DOHH2 (cell line): Measurements from ENCODE around the gene ASMTL.
"Not testable (repeated sequence)": the region's sequence is repeated elsewhere in the genome, so short reads cannot be mapped to it uniquely, and the experiment has no call there.

Source experiments
- H3F3A ChIP-seq: fragments of 200-600 bp; sonication (generic), shearing (Covaris generic); 2 replicates; pipeline ENCODE4 v1.6.0; 2016; ENCODE audit warnings: antibody characterized with exemption, mild to moderate bottlenecking; ENCODE audit not compliant: control insufficient read depth, insufficient read depth
- H3K27ac ChIP-seq: fragments of 200-600 bp; sonication (generic); 2 replicates; pipeline ENCODE4 v1.5.1; 2014; ENCODE audit warnings: low read depth, mild to moderate bottlenecking, low read length, moderate library complexity
- H3K27me3 ChIP-seq: fragments of 200-600 bp; sonication (generic); 2 replicates; pipeline ENCODE4 v1.6.1; 2014; ENCODE audit warnings: mild to moderate bottlenecking, low read length, mixed read lengths; ENCODE audit not compliant: control insufficient read depth
- H3K36me3 ChIP-seq: fragments of 200-600 bp; sonication (generic); 2 replicates; pipeline ENCODE4 v1.6.1; 2014; ENCODE audit warnings: mild to moderate bottlenecking, low read length, moderate library complexity, mixed read lengths; ENCODE audit not compliant: control insufficient read depth
- H3K4me1 ChIP-seq: fragments of 200-600 bp; sonication (generic); 2 replicates; pipeline ENCODE4 v1.6.1; 2014; ENCODE audit warnings: mild to moderate bottlenecking, low read length, mixed read lengths; ENCODE audit not compliant: control insufficient read depth
- H3K4me2 ChIP-seq: fragments of 200-600 bp; sonication (generic); 2 replicates; pipeline ENCODE4 v1.6.0; 2014; ENCODE audit warnings: mild to moderate bottlenecking, low read length, moderate library complexity
- H3K4me3 ChIP-seq: fragments of 200-600 bp; sonication (generic); 2 replicates; pipeline ENCODE4 v1.5.1; 2014; ENCODE audit warnings: mild to moderate bottlenecking, low read length, mixed read lengths
- H3K79me2 ChIP-seq: fragments of 200-600 bp; sonication (generic); 2 replicates; pipeline ENCODE4 v1.6.1; 2014; ENCODE audit warnings: mild to moderate bottlenecking, low read length, mixed read lengths; ENCODE audit not compliant: control insufficient read depth
- H3K9me2 ChIP-seq: fragments of 200-600 bp; sonication (generic); replicated peaks from 2 replicates; pipeline ENCODE4 v1.6.1; 2014; ENCODE audit warnings: mild to moderate bottlenecking, low read length, mixed read lengths; ENCODE audit not compliant: control insufficient read depth
- H3K9me3 ChIP-seq: fragments of 200-600 bp; sonication (generic); 2 replicates; pipeline ENCODE4 v1.6.1; 2014; ENCODE audit warnings: antibody characterized with exemption, low read length, mixed read lengths; ENCODE audit not compliant: control insufficient read depth, insufficient read depth
- H4K20me1 ChIP-seq: fragments of 200-600 bp; sonication (generic); 2 replicates; pipeline ENCODE4 v1.6.0; 2014; ENCODE audit warnings: low read depth, mild to moderate bottlenecking, antibody characterized with exemption, low read length, moderate library complexity; ENCODE audit not compliant: control insufficient read depth, insufficient read depth
- EZH2phosphoT487 ChIP-seq: fragments of 200-600 bp; sonication (generic); IDR thresholded peaks from 2 replicates; pipeline ENCODE4 v1.6.1; 2017; ENCODE audit warnings: borderline replicate concordance, mild to moderate bottlenecking, antibody characterized with exemption, low read length, moderate library complexity, mixed read lengths
- TF ChIP-seq, protein P1 (sequence below): fragments of 200-600 bp; sonication (generic); IDR thresholded peaks from one replicate; pipeline ENCODE4 v1.5.1; 2014; ENCODE audit warnings: antibody characterized with exemption, mild to moderate bottlenecking, low read depth, low read length; ENCODE audit not compliant: poor library complexity, severe bottlenecking

ASMTL gene

DNA sequence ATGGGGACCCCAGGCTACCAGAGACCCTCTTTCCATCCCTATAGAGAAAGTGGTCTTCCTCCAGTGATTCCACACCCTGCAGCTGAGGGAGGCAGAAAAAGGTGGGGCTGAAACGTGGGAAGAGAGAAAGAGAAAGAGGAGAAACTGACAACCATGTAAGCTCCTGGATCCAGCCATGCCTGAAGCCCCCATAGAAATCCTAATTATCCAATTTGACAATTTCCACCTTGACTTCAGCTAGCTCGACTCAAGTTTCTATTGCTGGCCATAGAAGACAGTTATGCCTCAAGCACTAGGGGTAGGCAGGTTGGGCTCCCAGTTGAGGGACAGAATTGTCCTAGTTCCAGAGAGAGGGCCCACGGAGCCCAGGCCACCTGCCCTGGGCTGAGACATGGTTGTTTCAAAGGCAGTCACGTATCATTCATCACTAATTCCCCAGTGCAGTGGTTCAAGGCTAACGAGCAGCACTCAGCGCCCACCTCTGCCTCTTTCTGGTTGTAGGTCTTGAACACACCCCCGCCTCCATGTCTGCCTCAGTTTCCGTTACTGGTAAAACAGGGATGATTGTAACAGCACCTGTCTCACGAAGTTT is 39.8 kb upstream of the ASMTL start:
- H4K20me1 ChIP-seq: peaks cover 15% of the 10 kb centered on the region
- H3K4me2 ChIP-seq: peak overlapping the region; percentile 91
- peaks cover 77% of the 10 kb centered on the region for H3K4me1 ChIP-seq
- peak overlapping the region; percentile 99 for H3K27ac ChIP-seq
- H3K9me2 ChIP-seq: no peaks in the 10 kb centered on the region
- H3K79me2 ChIP-seq: peaks cover 76% of the 10 kb centered on the region
- peak overlapping the region; percentile 67 for H3K4me3 ChIP-seq
- H3K27me3 ChIP-seq: no peaks in the 10 kb centered on the region
- peaks cover 83% of the 10 kb centered on the region for H3K36me3 ChIP-seq
- TF ChIP-seq, protein P1, sequence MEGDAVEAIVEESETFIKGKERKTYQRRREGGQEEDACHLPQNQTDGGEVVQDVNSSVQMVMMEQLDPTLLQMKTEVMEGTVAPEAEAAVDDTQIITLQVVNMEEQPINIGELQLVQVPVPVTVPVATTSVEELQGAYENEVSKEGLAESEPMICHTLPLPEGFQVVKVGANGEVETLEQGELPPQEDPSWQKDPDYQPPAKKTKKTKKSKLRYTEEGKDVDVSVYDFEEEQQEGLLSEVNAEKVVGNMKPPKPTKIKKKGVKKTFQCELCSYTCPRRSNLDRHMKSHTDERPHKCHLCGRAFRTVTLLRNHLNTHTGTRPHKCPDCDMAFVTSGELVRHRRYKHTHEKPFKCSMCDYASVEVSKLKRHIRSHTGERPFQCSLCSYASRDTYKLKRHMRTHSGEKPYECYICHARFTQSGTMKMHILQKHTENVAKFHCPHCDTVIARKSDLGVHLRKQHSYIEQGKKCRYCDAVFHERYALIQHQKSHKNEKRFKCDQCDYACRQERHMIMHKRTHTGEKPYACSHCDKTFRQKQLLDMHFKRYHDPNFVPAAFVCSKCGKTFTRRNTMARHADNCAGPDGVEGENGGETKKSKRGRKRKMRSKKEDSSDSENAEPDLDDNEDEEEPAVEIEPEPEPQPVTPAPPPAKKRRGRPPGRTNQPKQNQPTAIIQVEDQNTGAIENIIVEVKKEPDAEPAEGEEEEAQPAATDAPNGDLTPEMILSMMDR: no peak
- TF ChIP-seq EZH2phosphoT487: no peak
- H3K9me3 ChIP-seq: peaks cover 5% of the 10 kb centered on the region; the same call in 1 of the 2 replicates
- peaks cover 66% of the 10 kb centered on the region for H3F3A ChIP-seq

- H3K27ac ChIP-seq: peak overlapping the region; percentile 99
- H3F3A ChIP-seq: peaks cover 69% of the 10 kb centered on the region
- H3K79me2 ChIP-seq: peaks cover 76% of the 10 kb centered on the region
- H3K9me2 ChIP-seq: no peaks in the 10 kb centered on the region
- TF ChIP-seq, protein P1: no peak
- TF ChIP-seq EZH2phosphoT487: no peak
- peaks cover 5% of the 10 kb centered on the region; the same call in 1 of the 2 replicates for H3K9me3 ChIP-seq
- H3K27me3 ChIP-seq: no peaks in the 10 kb centered on the region
- peak overlapping the region; percentile 91 for H3K4me2 ChIP-seq
- H4K20me1 ChIP-seq: peaks cover 15% of the 10 kb centered on the region
- peaks cover 77% of the 10 kb centered on the region for H3K4me1 ChIP-seq
- peak overlapping the region; percentile 67 for H3K4me3 ChIP-seq
- H3K36me3 ChIP-seq: peaks cover 85% of the 10 kb centered on the region
Measured at GRCh38 chrX:1491851-1492349, 39.2 kb upstream of the ASMTL start.

- H3K4me2 ChIP-seq, H3K9me3 ChIP-seq, H3K4me3 ChIP-seq, H3K27me3 ChIP-seq, H3K9me2 ChIP-seq, H3K27ac ChIP-seq: not testable (repeated sequence)
- Histone ChIP-seq H3F3A (peaks cover 70% of the 10 kb centered on the region), H4K20me1 (peaks cover 15% of the 10 kb centered on the region), H3K4me1 (peaks cover 77% of the 10 kb centered on the region), H3K79me2 (peaks cover 76% of the 10 kb centered on the region), H3K36me3 (peaks cover 88% of the 10 kb centered on the region)
Measured at GRCh38 chrX:1491248-1491647, 38.5 kb upstream of the ASMTL start.

GRCh38 chrX:1490723-1491122 is 38.0 kb upstream of the ASMTL start:
- not testable (repeated sequence) for H3K4me2 ChIP-seq, H3K27ac ChIP-seq, H3K27me3 ChIP-seq, H3K4me3 ChIP-seq, H3K9me2 ChIP-seq, H3K9me3 ChIP-seq
- peaks cover 70% of the 10 kb centered on the region for H3F3A ChIP-seq
- peaks cover 77% of the 10 kb centered on the region for H3K4me1 ChIP-seq
- peaks cover 76% of the 10 kb centered on the region for H3K79me2 ChIP-seq
- H3K36me3 ChIP-seq: peaks cover 88% of the 10 kb centered on the region
- peaks cover 15% of the 10 kb centered on the region for H4K20me1 ChIP-seq

- H3K27me3 ChIP-seq: not testable (repeated sequence)
Measured at GRCh38 chrX:1489354-1489753, 36.6 kb upstream of the ASMTL start.

More at GRCh38 chrX:1489354-1489753, 36.6 kb upstream of the ASMTL start:
- peak overlapping the region; percentile 52 for H3K4me3 ChIP-seq
- peak overlapping the region; percentile 69 for H3K4me2 ChIP-seq
- H4K20me1 ChIP-seq: peaks cover 15% of the 10 kb centered on the region
- H3K9me2 ChIP-seq, H3K9me3 ChIP-seq: not testable (repeated sequence)
- peaks cover 80% of the 10 kb centered on the region for H3K79me2 ChIP-seq
- H3K36me3 ChIP-seq: peaks cover 88% of the 10 kb centered on the region
- H3K27ac ChIP-seq: peak overlapping the region; percentile 82; the same call in 1 of the 2 replicates
- peaks cover 75% of the 10 kb centered on the region for H3K4me1 ChIP-seq
- H3F3A ChIP-seq: peaks cover 74% of the 10 kb centered on the region
